Ecto neural progenitor cell (in vitro differentiated cells): ENCODE measurements around the gene MYO5B.
A peak's percentile ranks its signal among the peaks of the same experiment; 100 is the strongest.
"Not testable (repeated sequence)": the region's sequence is repeated elsewhere in the genome, so short reads cannot be mapped to it uniquely, and the experiment has no call there.

Source experiments
- DNase-seq: peaks from one replicate; pipeline ENCODE4 v3.0.0-alpha.2; 2018; ENCODE audit warnings: low spot score

Gene MYO5B

GRCh38 chr18:49833814-49834213 is 361.1 kb downstream of the MYO5B start:
- DNase-seq = no peak

GRCh38 chr18:49832221-49832647 is 362.7 kb downstream of the MYO5B start:
- no peak for DNase-seq

GRCh38 chr18:49827996-49828395 is 367.0 kb downstream of the MYO5B start:
- no peak for DNase-seq

GRCh38 chr18:49819823-49820671 is 374.9 kb downstream of the MYO5B start:
- no peak for DNase-seq

GRCh38 chr18:49819071-49819662 is 375.8 kb downstream of the MYO5B start:
- DNase-seq = no peak

GRCh38 chr18:49817947-49818346 is 377.0 kb downstream of the MYO5B start:
- no peak for DNase-seq

- no peak for DNase-seq
Measured at GRCh38 chr18:49815927-49816326, 379.0 kb downstream of the MYO5B start.

GRCh38 chr18:49814147-49814499 is 380.8 kb downstream of the MYO5B start:
- peak; percentile 82 for DNase-seq

- DNase-seq = peak; percentile 89
Measured at GRCh38 chr18:49813319-49814146, 381.4 kb downstream of the MYO5B start, which contains the start of gene ACAA2. TSS of gene ACAA2 (minus strand) at chr18:49813533. CDS start at chr18:49813484, 49 bp downstream.

- peak; percentile 64 for DNase-seq
Measured at GRCh38 chr18:49813069-49813318, 382.0 kb downstream of the MYO5B start.

GRCh38 chr18:49812286-49813068 is 382.5 kb downstream of the MYO5B start:
- DNase-seq = no peak

GRCh38 chr18:49811151-49811938 is 383.6 kb downstream of the MYO5B start:
- no peak for DNase-seq

- not testable (repeated sequence) for DNase-seq
Measured at GRCh38 chr18:49808553-49809191, 386.3 kb downstream of the MYO5B start.

- DNase-seq = no peak
Measured at GRCh38 chr18:49804096-49804495, 390.9 kb downstream of the MYO5B start.

GRCh38 chr18:49802623-49803022 is 392.3 kb downstream of the MYO5B start:
- DNase-seq = no peak

GRCh38 chr18:49800491-49800890 is 394.5 kb downstream of the MYO5B start:
- not testable (repeated sequence) for DNase-seq

GRCh38 chr18:49799806-49800205 is 395.1 kb downstream of the MYO5B start:
- DNase-seq = not testable (repeated sequence)

GRCh38 chr18:49798001-49798400 is 396.9 kb downstream of the MYO5B start:
- no peak for DNase-seq

GRCh38 chr18:49795612-49796552 is 399.1 kb downstream of the MYO5B start:
- DNase-seq = no peak

- DNase-seq = no peak
Measured at GRCh38 chr18:49794743-49795142, 400.2 kb downstream of the MYO5B start.
